Endothelial cell of umbilical vein (primary cell): ENCODE measurements around the gene ZNF44.

Experiments
- CTCF ChIP-seq, 2 donors: IDR thresholded peaks; 1 replicate in 1 of 2; 2 replicates in 1 of 2; pipeline ENCODE4 v1.5.1; 2011; ENCODE audit warnings: low read length in 2 of 2, mild to moderate bottlenecking in 2 of 2, moderate library complexity in 2 of 2, control low read depth in 1 of 2, inconsistent platforms in 1 of 2, low read depth in 1 of 2; ENCODE audit not compliant: insufficient read depth in 1 of 2; ENCODE audit errors: extremely low read depth in 1 of 2
- EZH2 ChIP-seq: IDR thresholded peaks from 2 replicates; pipeline ENCODE4 v1.6.1; 2012; ENCODE audit warnings: borderline replicate concordance, low read depth, mild to moderate bottlenecking, moderate library complexity, low read length, inconsistent platforms; ENCODE audit not compliant: severe bottlenecking
- FOS ChIP-seq: IDR thresholded peaks from 2 replicates; pipeline ENCODE4 v1.6.1; 2011; ENCODE audit warnings: mild to moderate bottlenecking, low read length, moderate library complexity, borderline replicate concordance; ENCODE audit not compliant: insufficient read depth
- JUN ChIP-seq: IDR thresholded peaks from 2 replicates; pipeline ENCODE4 v1.6.1; 2011; ENCODE audit warnings: borderline replicate concordance, low read depth; ENCODE audit not compliant: insufficient read length, insufficient read depth
- POLR2A ChIP-seq: IDR thresholded peaks from 2 replicates; pipeline ENCODE4 v1.6.1; 2012; ENCODE audit warnings: low read depth, mild to moderate bottlenecking, control low read depth, low read length
- POLR2AphosphoS5 ChIP-seq: IDR thresholded peaks from 2 replicates; pipeline ENCODE4 v1.6.1; 2012; ENCODE audit warnings: low read depth, mild to moderate bottlenecking, control low read depth, low read length, moderate library complexity; ENCODE audit not compliant: insufficient read depth
- TF ChIP-seq, protein P1 (sequence below): IDR thresholded peaks from 2 replicates; pipeline ENCODE4 v1.6.1; 2011; ENCODE audit not compliant: insufficient read depth, insufficient read length

GRCh38 chr19:12272386-12272785 is 22.3 kb downstream of the ZNF44 start:
- TF ChIP-seq CTCF (IDR thresholded peaks at IDR 0.05; ENCODE audit: extremely low read depth in 1 of 2, insufficient read depth in 1 of 2, low read depth in 1 of 2, low read length in 2 of 2) (no peak), POLR2A (no peak), EZH2 (no peak), POLR2AphosphoS5 (no peak), FOS (no peak), JUN (no peak)
- TF ChIP-seq, protein P1, sequence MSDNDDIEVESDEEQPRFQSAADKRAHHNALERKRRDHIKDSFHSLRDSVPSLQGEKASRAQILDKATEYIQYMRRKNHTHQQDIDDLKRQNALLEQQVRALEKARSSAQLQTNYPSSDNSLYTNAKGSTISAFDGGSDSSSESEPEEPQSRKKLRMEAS: no peak
